HepG2 (cell line): Measurements from ENCODE around the gene RAB34. TPM values are rescaled to one million over a fixed set of nuclear protein-coding genes. Genes with fewer than 3 reads are reported as not detected.

Experiments
- CBX5 ChIP-seq: sonication (generic); formaldehyde crosslinking; IDR thresholded peaks from 2 replicates; pipeline ENCODE4 v1.4.0; 2020; ENCODE audit warnings: missing genetic modification reagents, borderline replicate concordance
- ELF1 ChIP-seq: sonication (generic); formaldehyde crosslinking; IDR thresholded peaks from 2 replicates; pipeline ENCODE4 v1.4.0; 2020; ENCODE audit warnings: missing genetic modification reagents
- FOXC1 ChIP-seq: sonication (generic); formaldehyde crosslinking; IDR thresholded peaks from 2 replicates; pipeline ENCODE4 v1.8.0; 2022; ENCODE audit warnings: mild to moderate bottlenecking, missing genetic modification reagents, borderline replicate concordance
- GPN1 ChIP-seq: sonication (generic); formaldehyde crosslinking; IDR thresholded peaks from 2 replicates; pipeline ENCODE4 v1.5.1; 2020; ENCODE audit warnings: missing genetic modification reagents, borderline replicate concordance
- HDAC2 ChIP-seq: sonication (generic); formaldehyde crosslinking; IDR thresholded peaks from 2 replicates; pipeline ENCODE4 v1.4.0; 2020; ENCODE audit warnings: missing genetic modification reagents
- HDAC6 ChIP-seq: fragments of 200-600 bp; sonication (generic); IDR thresholded peaks from 2 replicates; pipeline ENCODE4 v1.7.0; 2017; ENCODE audit warnings: mild to moderate bottlenecking, antibody characterized with exemption, low read length, low read depth
- KDM5A ChIP-seq: fragments of 200-600 bp; sonication (generic); IDR thresholded peaks from 2 replicates; pipeline ENCODE4 v1.7.0; 2018; ENCODE audit warnings: antibody characterized with exemption, mild to moderate bottlenecking, low read length, borderline replicate concordance
- KLF11 ChIP-seq: IDR thresholded peaks from 2 replicates; pipeline ENCODE4 v1.6.1; 2016; ENCODE audit warnings: missing compliant biosample characterization
- KLF16 ChIP-seq, 2 experiments: sonication (generic) in 1 of 2; formaldehyde crosslinking in 1 of 2; IDR thresholded peaks; 2 replicates each; pipeline versions ENCODE4 v1.6.1 to v1.8.0; 2016 to 2023; ENCODE audit warnings: missing genetic modification reagents in 2 of 2, missing compliant biosample characterization in 1 of 2
- MBD4 ChIP-seq: IDR thresholded peaks from 2 replicates; pipeline ENCODE4 v1.6.1; 2012; ENCODE audit warnings: low read length, inconsistent platforms, borderline replicate concordance
- NFATC3 ChIP-seq: sonication (generic); formaldehyde crosslinking; IDR thresholded peaks from 2 replicates; pipeline ENCODE4 v1.5.1; 2020; ENCODE audit warnings: mild to moderate bottlenecking, missing genetic modification reagents
- REXO4 ChIP-seq: sonication (generic); formaldehyde crosslinking; IDR thresholded peaks from 2 replicates; pipeline ENCODE4 v1.8.0; 2022; ENCODE audit warnings: missing genetic modification reagents, mild to moderate bottlenecking, borderline replicate concordance
- SNAPC2 ChIP-seq: sonication (generic); formaldehyde crosslinking; IDR thresholded peaks from 2 replicates; pipeline ENCODE4 v1.8.1; 2022; ENCODE audit warnings: mild to moderate bottlenecking, missing genetic modification reagents
- SP4 ChIP-seq: sonication (generic); formaldehyde crosslinking; IDR thresholded peaks from 2 replicates; pipeline ENCODE4 v1.8.1; 2023; ENCODE audit warnings: mild to moderate bottlenecking, missing genetic modification reagents
- TERF1 ChIP-seq: sonication (generic); formaldehyde crosslinking; IDR thresholded peaks from 2 replicates; pipeline ENCODE4 v1.8.0; 2022; ENCODE audit warnings: mild to moderate bottlenecking, missing genetic modification reagents, moderate library complexity
- TOE1 ChIP-seq: sonication (generic); formaldehyde crosslinking; IDR thresholded peaks from 2 replicates; pipeline ENCODE4 v1.4.0; 2020; ENCODE audit warnings: mild to moderate bottlenecking, missing genetic modification reagents
- ZNF225 ChIP-seq: sonication (generic); formaldehyde crosslinking; IDR thresholded peaks from 2 replicates; pipeline ENCODE4 v1.4.0; 2020; ENCODE audit warnings: mild to moderate bottlenecking, missing genetic modification reagents
- ZNF260 ChIP-seq: sonication (generic); formaldehyde crosslinking; IDR thresholded peaks from 2 replicates; pipeline ENCODE4 v1.4.0; 2020; ENCODE audit warnings: missing genetic modification reagents, low read depth, mild to moderate bottlenecking, borderline replicate concordance
- ZNF44 ChIP-seq: sonication (generic); formaldehyde crosslinking; IDR thresholded peaks from 2 replicates; pipeline ENCODE4 v1.5.1; 2020; ENCODE audit warnings: mild to moderate bottlenecking, missing genetic modification reagents
- ZNF577 ChIP-seq: sonication (generic); formaldehyde crosslinking; IDR thresholded peaks from 2 replicates; pipeline ENCODE4 v1.4.0; 2020; ENCODE audit warnings: mild to moderate bottlenecking, low read depth, missing genetic modification reagents, borderline replicate concordance
- ZNF629 ChIP-seq: sonication (generic); formaldehyde crosslinking; conservative IDR thresholded peaks from 2 replicates; pipeline ENCODE4 v1.5.0; 2020; ENCODE audit warnings: missing genetic modification reagents
- ZNF674 ChIP-seq: sonication (generic); formaldehyde crosslinking; IDR thresholded peaks from 2 replicates; pipeline ENCODE4 v1.5.0; 2020; ENCODE audit warnings: low read depth, mild to moderate bottlenecking, missing genetic modification reagents
- polyA plus RNA-seq, 8 experiments: library from polyadenylated mRNA; depleted of rRNA in 3 of 8; stranded (reverse) in 7 of 8; unstranded in 1 of 8; fragments of >200 nt; fragmentation: Illumina TruSeq in 4 of 8; extraction: Trizol in 4 of 8; gene quantifications; 2 replicates each; pipeline versions ENCODE4 v1.2.1 to v1.2.3, GENCODE V29; 2011 to 2016; ENCODE audit warnings: low read depth in 4 of 8, missing spikeins in 1 of 8, mixed read lengths in 1 of 8; ENCODE audit not compliant: insufficient read depth in 1 of 8
- total RNA-seq, 5 experiments: library from RNA; depleted of rRNA; stranded (reverse); fragments of >200 nt; fragmentation: Illumina TruSeq; extraction: Trizol; gene quantifications; 2 replicates each; pipeline ENCODE4 v1.2.3, GENCODE V29; 2016; ENCODE audit warnings: low read depth in 1 of 5
- TF ChIP-seq, protein P1 (sequence below): sonication (generic); formaldehyde crosslinking; IDR thresholded peaks from 2 replicates; pipeline ENCODE4 v1.5.0; 2020; ENCODE audit warnings: missing genetic modification reagents, mild to moderate bottlenecking, borderline replicate concordance
- TF ChIP-seq, protein P2 (sequence below): sonication (generic); formaldehyde crosslinking; IDR thresholded peaks from 2 replicates; pipeline ENCODE4 v1.8.0; 2022; ENCODE audit warnings: mild to moderate bottlenecking, missing genetic modification reagents, borderline replicate concordance

RAB34 gene
- total and polyA plus RNA-seq, 2 of the 13 experiments (the other 11 are each of a cell fraction or from before 2014, with no cell fraction given) = 0.49 TPM; not detected in 1

DNA sequence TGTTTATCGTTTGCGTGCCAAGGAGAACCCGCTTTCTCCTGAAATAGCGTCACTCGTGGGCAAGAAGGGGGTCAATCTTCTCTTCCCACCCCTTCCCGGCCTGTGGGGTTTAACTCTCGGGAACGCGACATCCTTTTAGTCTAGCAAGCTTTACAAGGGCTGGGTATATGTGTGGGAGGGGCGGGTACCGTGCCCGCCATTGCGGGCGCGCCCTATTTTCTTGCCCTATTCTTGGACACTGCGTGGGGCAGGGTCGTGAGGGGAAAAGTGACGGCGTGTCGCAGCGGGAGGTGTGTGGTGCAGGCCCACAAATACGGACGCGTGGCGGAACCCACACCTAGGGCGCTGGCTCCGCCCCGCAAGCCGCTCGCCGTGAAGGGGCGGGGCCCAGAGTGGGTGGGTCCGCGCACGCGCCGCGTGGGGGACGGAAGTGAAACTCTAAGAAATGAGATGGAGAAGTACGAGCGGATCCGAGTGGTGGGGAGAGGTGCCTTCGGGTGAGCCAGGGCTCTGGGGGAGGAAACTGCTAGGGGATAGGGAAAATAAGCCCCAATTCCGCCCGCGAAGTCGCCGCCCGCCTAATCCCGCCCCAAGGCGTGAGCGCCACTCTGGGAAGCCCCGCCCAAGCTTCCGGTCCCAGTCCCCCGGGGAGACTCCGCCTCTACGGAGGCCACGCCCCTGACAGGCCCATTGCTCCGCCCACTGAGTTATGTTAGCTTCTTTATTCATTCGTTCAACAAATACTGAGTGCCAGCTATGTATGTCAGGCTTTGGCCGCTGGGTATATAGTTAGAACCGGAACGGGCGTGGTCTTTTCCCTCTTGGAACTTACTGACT is 10.9 kb upstream of the RAB34 start, which contains the start of gene NEK8 (continued):
- TF ChIP-seq TERF1 (CRISPR knock-in tag) (no peak), SNAPC2 (CRISPR knock-in tag) (peak; percentile 88; the same call in 1 of the 2 replicates), KLF11 (CRISPR knock-in tag) (no peak), REXO4 (no peak), CBX5 (CRISPR knock-in tag) (no peak), KLF16 (CRISPR knock-in tag; IDR thresholded peaks at IDR 0.05) (no peak), ZNF577 (CRISPR knock-in tag) (no peak), FOXC1 (CRISPR knock-in tag) (peak; percentile 40; the same call in 1 of the 2 replicates), ZNF674 (CRISPR knock-in tag) (no peak), ELF1 (CRISPR knock-in tag) (peak; percentile 57), ZNF260 (CRISPR knock-in tag) (no peak), ZNF225 (CRISPR knock-in tag) (no peak), ZNF44 (CRISPR knock-in tag) (no peak), MBD4 (no peak), HDAC6 (no peak), GPN1 (CRISPR knock-in tag) (no peak), HDAC2 (CRISPR knock-in tag) (no peak), SP4 (peak; percentile 88), ZNF629 (no peak), KDM5A (peak; percentile 54; the same call in 1 of the 2 replicates), TOE1 (CRISPR knock-in tag) (no peak), NFATC3 (CRISPR knock-in tag) (no peak)
- TF ChIP-seq, protein P1, sequence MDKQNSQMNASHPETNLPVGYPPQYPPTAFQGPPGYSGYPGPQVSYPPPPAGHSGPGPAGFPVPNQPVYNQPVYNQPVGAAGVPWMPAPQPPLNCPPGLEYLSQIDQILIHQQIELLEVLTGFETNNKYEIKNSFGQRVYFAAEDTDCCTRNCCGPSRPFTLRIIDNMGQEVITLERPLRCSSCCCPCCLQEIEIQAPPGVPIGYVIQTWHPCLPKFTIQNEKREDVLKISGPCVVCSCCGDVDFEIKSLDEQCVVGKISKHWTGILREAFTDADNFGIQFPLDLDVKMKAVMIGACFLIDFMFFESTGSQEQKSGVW (CRISPR knock-in tag) = no peak
- TF ChIP-seq, protein P2, sequence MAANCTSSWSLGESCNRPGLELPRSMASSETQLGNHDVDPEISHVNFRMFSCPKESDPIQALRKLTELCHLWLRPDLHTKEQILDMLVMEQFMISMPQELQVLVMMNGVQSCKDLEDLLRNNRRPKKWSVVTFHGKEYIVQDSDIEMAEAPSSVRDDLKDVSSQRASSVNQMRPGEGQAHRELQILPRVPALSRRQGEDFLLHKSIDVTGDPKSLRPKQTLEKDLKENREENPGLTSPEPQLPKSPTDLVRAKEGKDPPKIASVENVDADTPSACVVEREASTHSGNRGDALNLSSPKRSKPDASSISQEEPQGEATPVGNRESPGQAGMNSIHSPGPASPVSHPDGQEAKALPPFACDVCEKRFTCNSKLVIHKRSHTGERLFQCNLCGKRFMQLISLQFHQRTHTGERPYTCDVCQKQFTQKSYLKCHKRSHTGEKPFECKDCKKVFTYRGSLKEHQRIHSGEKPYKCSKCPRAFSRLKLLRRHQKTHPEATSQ (CRISPR knock-in tag) = 0 out of 2 replicates have a peak, but pooled peaks have one; percentile 34
